Measurements from ENCODE around the gene PPIL1.

Gene PPIL1

DNA sequence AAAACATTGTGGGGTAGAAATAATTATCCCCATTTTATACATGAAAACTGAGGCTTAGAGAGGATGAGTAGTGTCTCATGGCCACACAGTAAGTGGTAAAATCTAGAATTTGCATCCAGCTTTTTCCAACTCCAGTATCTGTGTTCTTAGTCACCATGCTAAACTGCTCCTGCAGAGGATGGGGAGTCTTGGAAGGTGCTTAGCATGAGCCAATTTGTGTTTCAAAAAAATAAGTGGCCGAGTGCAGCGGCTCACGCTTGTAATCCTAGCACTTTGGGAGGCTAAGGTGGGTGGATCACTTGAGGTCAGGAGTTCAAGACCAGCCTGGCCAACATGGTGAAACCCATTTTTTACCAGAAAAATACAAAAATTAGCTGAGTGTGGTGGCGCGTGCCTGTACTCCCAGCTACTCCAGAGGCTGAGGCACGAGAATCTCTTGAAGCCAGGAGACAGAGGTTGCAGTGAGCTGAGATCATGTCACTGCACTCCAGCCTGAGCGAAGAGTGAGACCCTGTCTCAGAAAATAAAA lies 13.6 kb upstream of the PPIL1 start:
- H3K4me3 ChIP-seq (replicated peaks; ENCODE audit: low read depth, low read length): no peak overlapping the region
- H3K36me3 ChIP-seq (ENCODE audit: control insufficient read depth, insufficient read depth, low read length): no peaks in the 10 kb centered on the region
- no peak for DNase-seq (ENCODE audit: extremely low read depth, insufficient read length)
- H3K27me3 ChIP-seq (replicated peaks; ENCODE audit: control insufficient read depth, insufficient read depth, low read length): no peaks in the 10 kb centered on the region
- TF ChIP-seq CTCF (IDR thresholded peaks at IDR 0.05; ENCODE audit: insufficient read depth, low read length, poor library complexity, severe bottlenecking): no peak

DNA sequence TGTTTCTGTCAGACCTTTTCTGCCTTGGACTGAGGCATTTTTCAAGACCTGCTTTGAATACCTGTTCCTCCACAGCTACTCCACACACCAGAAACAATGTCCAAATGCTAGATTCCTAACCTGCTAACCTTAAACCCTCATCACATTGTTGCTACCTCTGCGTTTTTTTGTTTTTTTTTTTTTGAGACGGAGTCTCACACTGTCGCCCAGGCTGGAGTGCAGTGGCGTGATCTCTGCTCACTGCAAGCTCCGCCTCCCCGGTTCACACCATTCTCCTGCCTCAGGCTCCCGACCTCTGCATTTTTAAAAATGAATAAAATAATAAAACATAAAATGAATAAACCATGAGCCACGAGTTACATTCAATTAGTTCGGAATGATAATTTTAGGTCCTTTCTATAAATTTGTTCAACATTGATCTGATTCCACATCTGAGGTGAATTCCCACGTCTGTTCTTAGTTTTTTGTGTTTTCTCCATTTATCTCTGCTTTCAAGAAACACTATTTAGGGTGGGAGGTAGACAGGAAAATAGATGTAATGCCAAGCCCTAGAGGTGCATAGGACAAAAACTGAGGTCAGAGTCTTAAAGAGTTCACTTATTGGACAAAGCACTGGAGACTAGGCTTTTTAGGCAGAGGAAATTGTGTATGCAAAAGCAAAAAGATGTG lies 12.5 kb upstream of the PPIL1 start:
- Histone ChIP-seq H3K27me3 (replicated peaks; ENCODE audit: control insufficient read depth, insufficient read depth, low read length) (no peaks in the 10 kb centered on the region), H3K36me3 (ENCODE audit: control insufficient read depth, insufficient read depth, low read length) (no peaks in the 10 kb centered on the region)

DNA sequence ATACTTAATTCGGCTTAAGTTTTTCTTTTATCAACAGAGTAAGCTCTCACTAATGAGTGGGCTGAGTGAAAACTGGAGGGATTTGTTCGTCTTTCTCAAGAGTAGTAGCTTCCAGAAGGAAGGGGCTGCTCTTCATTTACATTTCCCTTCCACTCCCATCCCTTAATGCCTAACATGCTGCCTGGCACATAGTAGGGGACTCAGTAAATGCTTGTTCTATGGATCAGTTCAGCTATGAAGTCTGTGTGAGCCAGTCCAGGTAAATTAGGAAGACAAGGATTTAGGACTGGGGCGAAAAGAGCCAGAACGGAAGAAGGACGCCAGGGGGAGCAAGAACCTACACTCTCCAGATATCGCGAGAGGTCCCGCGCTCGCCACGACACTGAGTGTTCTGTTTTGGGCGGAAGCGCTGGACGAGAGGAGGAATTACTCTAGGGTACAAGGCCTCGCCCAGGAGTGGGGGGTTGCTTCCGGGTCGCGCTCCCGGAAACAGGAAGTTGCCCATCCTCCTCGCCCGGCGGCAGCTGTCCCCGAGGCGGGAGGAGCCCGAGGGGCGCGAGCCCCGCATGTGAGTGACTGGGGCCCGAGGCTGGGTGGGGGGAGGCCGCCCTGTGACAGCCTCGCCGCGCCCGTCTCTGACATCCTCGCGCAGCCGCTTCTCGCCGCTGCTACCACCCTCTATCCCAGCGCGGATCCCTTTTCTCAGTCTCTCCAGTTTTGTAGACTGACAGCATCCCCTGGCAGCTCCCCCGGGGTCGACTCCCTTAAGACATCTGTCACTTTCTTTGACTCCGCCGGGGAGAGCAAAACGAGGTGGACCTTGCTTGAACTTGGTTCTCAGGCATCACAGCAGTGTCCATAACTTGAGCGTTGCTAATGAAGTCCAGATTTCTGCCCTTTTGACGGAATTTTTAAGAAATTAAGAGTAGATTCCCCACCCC lies 11.1 kb upstream of the PPIL1 start, which contains the start of gene C6orf89:
TSS of gene C6orf89 (plus strand) at position 492 of the 941 bp plus-strand sequence. CDS start 13,493 bp downstream, outside the sequence.
- no peaks in the 10 kb centered on the region for H3K27me3 ChIP-seq (replicated peaks; ENCODE audit: control insufficient read depth, insufficient read depth, low read length)
- H3K36me3 ChIP-seq (ENCODE audit: control insufficient read depth, insufficient read depth, low read length): no peaks in the 10 kb centered on the region
- peak; percentile 84 for TF ChIP-seq CTCF (IDR thresholded peaks at IDR 0.05; ENCODE audit: insufficient read depth, low read length, poor library complexity, severe bottlenecking)
- peak within 1 kb of the TSS; percentile 89 for H3K4me3 ChIP-seq (replicated peaks; ENCODE audit: low read depth, low read length)
- peak; percentile 93 for DNase-seq (ENCODE audit: extremely low read depth, insufficient read length)

More for the DNA sequence above, 12.5 kb upstream of the PPIL1 start:
- DNase-seq (ENCODE audit: extremely low read depth, insufficient read length): no peak
- peak overlapping the region; percentile 89; the same call in 1 of the 2 replicates for H3K4me3 ChIP-seq (replicated peaks; ENCODE audit: low read depth, low read length)
- TF ChIP-seq CTCF (IDR thresholded peaks at IDR 0.05; ENCODE audit: insufficient read depth, low read length, poor library complexity, severe bottlenecking): no peak

- TF ChIP-seq CTCF (IDR thresholded peaks at IDR 0.05; ENCODE audit: insufficient read depth, low read length, poor library complexity, severe bottlenecking): no peak
- Histone ChIP-seq H3K4me3 (replicated peaks; ENCODE audit: low read depth, low read length) (no peak overlapping the region), H3K27me3 (replicated peaks; ENCODE audit: control insufficient read depth, insufficient read depth, low read length) (no peaks in the 10 kb centered on the region), H3K36me3 (ENCODE audit: control insufficient read depth, insufficient read depth, low read length) (no peaks in the 10 kb centered on the region)
- DNase-seq (ENCODE audit: extremely low read depth, insufficient read length): no peak
These were observed 10.0 kb upstream of the PPIL1 start for GRCh38 chr6:36884610-36885009.

GRCh38 chr6:36875250-36875633 lies 639 bp upstream of the PPIL1 start:
- Histone ChIP-seq H3K27me3 (replicated peaks; ENCODE audit: control insufficient read depth, insufficient read depth, low read length) (no peaks in the 10 kb centered on the region), H3K36me3 (ENCODE audit: control insufficient read depth, insufficient read depth, low read length) (peaks cover 4% of the 10 kb centered on the region), H3K4me3 (replicated peaks; ENCODE audit: low read depth, low read length) (peak overlapping the region; percentile 97)
- no peak for DNase-seq (ENCODE audit: extremely low read depth, insufficient read length)
- no peak for TF ChIP-seq CTCF (IDR thresholded peaks at IDR 0.05; ENCODE audit: insufficient read depth, low read length, poor library complexity, severe bottlenecking)
